Lower leg skin (tissue), 3 donors: ENCODE measurements around the gene TMEM233.

Source experiments
- CTCF ChIP-seq, 3 donors: fragments of 450-650 bp; IDR thresholded peaks; one replicate each; pipeline ENCODE4 v1.5.1; 2016; ENCODE audit warnings: antibody characterized with exemption in 3 of 3, mild to moderate bottlenecking in 3 of 3, moderate library complexity in 2 of 3
- POLR2A ChIP-seq, 2 donors: fragments of 450-650 bp; IDR thresholded peaks; one replicate each; pipeline ENCODE4 v1.6.1; 2016 to 2017; ENCODE audit warnings: antibody characterized with exemption in 2 of 2, mild to moderate bottlenecking in 1 of 2, moderate library complexity in 1 of 2

GRCh38 chr12:119678459-119678858, 84.9 kb downstream of the TMEM233 start:
- no peak for TF ChIP-seq CTCF (IDR thresholded peaks at IDR 0.05)
- TF ChIP-seq POLR2A (IDR thresholded peaks at IDR 0.05): no peak
